Fibroblast of pulmonary artery (primary cell): ENCODE data around the gene FEM1B.

Experiments
- DNase-seq: peaks from one replicate; pipeline ENCODE4 v3.0.0-alpha.2; 2010; ENCODE audit warnings: low read depth
- H3K4me3 ChIP-seq: replicated peaks from 2 replicates; pipeline ENCODE4 v1.5.1; 2011; ENCODE audit warnings: low read depth, mild to moderate bottlenecking, control low read depth, low read length, moderate library complexity
- CTCF ChIP-seq: IDR thresholded peaks from 2 replicates; pipeline ENCODE4 v1.5.1; 2011; ENCODE audit warnings: mild to moderate bottlenecking, control low read depth, low read length, inconsistent platforms; ENCODE audit errors: missing control alignments

Gene FEM1B

GRCh38 chr15:68292157-68292781 lies 14.7 kb downstream of the FEM1B start:
- no peak for TF ChIP-seq CTCF
- DNase-seq: no peak
- H3K4me3 ChIP-seq: no peak overlapping the region

- no peak for TF ChIP-seq CTCF
- H3K4me3 ChIP-seq: no peak overlapping the region
- DNase-seq: no peak
These were observed 15.4 kb downstream of the FEM1B start for GRCh38 chr15:68292967-68293366.

- TF ChIP-seq CTCF: no peak
- DNase-seq: peak; percentile 31
- H3K4me3 ChIP-seq: no peak overlapping the region
These were observed 17.7 kb downstream of the FEM1B start for GRCh38 chr15:68295014-68295805.

GRCh38 chr15:68298336-68298735 lies 20.8 kb downstream of the FEM1B start:
- no peak for DNase-seq
- no peak for TF ChIP-seq CTCF
- H3K4me3 ChIP-seq: no peak overlapping the region

GRCh38 chr15:68298882-68299381 lies 21.4 kb downstream of the FEM1B start:
- no peak overlapping the region for H3K4me3 ChIP-seq
- no peak for TF ChIP-seq CTCF
- no peak for DNase-seq

GRCh38 chr15:68299436-68299835 lies 21.9 kb downstream of the FEM1B start:
- H3K4me3 ChIP-seq: no peak overlapping the region
- DNase-seq: no peak
- no peak for TF ChIP-seq CTCF
